Muscle of back (tissue), 11 donors: ENCODE measurements around the gene HIGD1A. TPM values are rescaled to one million over a fixed set of nuclear protein-coding genes. Genes with fewer than 3 reads are reported as not detected.
A peak's percentile ranks its signal among the peaks of the same experiment; 100 is the strongest.

ENCODE experiments used
- DNase-seq, 3 donors: peaks; one replicate each; pipeline versions ENCODE4 v3.0.0 to v3.0.0-alpha.2; 2013
- polyA plus RNA-seq, 10 donors: library from polyadenylated mRNA; unstranded; fragments of 120-200 nt; gene quantifications; one replicate each; pipeline ENCODE4 v1.2.1, GENCODE V29; 2013; ENCODE audit not compliant: insufficient read length in 10 of 10

The HIGD1A gene
- polyA plus RNA-seq, 10 donors = 76.6 to 96.1 (median 84.9) TPM

DNA sequence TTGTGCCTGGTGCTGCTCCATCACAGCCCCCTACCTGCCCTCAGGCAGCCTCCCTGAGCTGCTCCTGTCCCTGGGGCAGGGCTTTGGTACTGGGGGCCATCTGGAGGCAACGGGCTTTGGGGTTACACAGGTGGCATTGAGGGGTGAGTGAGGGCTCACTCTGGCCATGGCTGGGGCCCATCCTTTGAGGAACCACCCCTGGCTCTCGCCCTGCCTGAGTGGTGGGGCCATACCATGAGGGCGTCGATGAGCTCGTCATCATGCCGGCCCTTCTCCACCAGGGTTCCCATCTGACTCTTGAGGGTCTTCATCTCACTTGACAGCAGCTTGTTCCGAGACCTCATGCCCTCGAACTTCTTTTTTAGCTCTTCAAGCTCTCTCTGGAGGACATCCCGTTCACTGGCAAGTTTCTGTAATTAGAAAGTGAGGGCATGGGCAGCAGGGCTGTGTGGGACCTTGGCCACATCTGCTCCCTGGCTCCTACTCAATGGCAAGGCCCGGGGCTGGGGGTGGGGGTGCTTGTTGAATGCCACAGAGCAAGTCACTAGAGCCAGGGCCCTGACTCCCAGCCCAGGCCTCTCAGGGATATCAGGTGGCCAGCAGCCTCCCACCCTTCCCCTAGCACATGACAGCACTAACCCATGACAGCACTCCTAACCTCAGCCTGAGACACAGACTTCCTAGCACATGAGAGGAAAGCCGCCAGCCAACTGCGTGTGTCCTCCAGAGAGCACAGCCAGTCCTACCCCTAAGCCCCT is 64.7 kb downstream of the HIGD1A start:
- peak; percentile 26 to 54 (median 35) for DNase-seq

DNA sequence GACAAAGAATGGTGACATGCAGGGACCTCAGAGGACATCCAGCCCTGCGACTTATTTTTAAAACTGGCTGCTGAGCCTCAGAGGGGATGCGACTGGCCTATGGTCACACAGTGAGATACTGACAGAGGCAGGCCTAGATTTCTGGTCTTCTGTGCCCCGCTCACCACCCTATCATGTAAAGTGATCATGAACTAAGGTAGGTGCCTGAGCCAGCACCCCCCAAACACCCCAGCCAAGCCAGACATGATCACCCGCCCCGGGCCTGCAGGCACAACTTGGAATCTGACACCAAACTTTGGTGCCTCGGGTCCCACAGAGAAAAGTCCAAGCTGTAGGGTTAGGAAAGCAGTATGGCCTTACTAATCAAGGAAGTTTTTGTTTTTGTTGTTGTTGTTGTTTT is 67.8 kb downstream of the HIGD1A start:
- DNase-seq = no peak

DNA sequence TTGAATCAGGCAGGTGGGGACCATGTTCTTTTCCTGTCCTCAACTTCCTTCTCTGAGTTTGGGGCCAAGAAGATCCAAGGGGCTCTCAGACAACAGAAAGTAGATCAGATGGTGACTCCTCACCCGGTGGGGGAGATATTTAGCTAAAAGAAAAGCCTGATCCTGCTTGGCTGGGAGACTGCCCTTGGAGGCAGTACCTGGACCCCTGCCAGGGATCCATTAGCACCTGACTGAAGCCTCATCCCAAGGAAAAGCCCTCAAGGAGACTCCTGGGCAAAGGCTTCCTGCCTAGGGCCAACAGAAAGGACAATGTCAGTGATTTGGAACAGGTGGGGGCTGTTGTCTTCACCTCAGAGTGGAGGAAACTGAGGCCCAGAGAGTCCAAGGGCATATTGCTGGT is 68.2 kb downstream of the HIGD1A start:
- no peak for DNase-seq

DNA sequence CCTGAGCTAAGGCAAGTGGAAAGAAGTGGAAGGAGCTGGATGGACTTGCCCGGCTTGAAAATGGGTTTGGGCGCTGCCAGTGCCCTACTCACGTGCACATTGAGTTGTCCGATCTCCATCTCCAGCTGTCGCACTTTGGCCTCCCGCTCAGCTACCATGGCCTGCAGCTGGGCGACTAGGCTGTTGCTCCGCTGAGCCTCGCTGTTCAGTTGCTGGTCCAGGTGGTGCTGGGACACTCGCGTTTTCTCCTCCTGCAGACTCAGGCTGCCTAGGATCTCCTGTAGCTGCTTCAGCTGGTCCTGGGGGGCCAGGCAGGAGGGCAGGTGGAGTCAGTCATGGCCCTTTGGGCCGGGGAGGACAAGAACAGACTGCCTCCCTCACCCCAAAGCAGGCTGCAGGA is 68.7 kb downstream of the HIGD1A start:
- no peak for DNase-seq

DNA sequence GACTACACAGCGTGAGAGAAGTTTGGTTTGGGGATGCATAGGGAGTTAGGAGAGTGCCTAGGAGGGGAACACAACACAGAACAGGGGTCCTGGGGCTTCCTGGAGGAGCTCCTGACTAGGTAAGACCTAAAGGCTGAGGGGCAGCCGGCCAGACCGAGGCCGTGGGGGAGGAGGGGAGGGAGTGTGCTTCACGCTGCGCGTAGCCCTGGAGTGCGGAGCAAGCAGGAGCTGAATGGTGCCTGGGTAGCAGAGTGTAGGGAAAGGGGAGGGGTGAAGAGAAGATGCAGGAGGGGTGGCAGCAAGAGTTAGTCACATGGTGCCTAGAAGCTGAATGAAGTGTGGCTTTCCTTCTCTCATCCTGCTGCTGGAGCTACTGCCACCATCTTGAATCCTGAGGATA is 69.3 kb downstream of the HIGD1A start:
- DNase-seq = no peak

DNA sequence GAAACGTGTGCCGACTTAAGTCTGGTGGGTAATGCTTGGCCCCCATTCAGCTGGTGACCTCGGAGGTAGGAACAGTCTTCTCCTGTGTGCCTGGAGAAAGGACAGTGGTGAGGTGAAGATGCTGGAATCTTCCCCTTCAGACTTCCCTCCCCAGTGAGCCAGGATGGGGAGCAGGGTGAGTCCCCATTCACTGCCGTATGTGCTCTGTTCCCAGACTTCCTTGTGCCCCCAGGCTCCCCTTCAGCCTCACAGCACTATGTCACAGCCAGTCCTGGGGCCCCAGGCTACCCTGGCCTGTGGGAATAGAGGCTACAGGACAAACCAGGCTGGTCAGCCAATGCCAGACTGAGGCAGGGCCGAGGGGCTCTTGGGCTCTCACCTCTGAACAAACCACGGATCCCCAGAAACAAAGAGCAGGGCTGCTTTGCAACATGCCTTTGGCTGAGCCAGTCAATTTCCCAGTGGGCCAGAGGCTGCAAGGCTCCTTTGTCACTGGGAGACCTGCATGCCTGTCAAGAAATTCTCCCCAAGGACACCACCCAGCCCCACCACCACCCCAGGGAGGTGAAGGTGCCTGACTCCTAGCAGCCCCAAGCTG is 69.9 kb downstream of the HIGD1A start:
- no peak for DNase-seq

DNA sequence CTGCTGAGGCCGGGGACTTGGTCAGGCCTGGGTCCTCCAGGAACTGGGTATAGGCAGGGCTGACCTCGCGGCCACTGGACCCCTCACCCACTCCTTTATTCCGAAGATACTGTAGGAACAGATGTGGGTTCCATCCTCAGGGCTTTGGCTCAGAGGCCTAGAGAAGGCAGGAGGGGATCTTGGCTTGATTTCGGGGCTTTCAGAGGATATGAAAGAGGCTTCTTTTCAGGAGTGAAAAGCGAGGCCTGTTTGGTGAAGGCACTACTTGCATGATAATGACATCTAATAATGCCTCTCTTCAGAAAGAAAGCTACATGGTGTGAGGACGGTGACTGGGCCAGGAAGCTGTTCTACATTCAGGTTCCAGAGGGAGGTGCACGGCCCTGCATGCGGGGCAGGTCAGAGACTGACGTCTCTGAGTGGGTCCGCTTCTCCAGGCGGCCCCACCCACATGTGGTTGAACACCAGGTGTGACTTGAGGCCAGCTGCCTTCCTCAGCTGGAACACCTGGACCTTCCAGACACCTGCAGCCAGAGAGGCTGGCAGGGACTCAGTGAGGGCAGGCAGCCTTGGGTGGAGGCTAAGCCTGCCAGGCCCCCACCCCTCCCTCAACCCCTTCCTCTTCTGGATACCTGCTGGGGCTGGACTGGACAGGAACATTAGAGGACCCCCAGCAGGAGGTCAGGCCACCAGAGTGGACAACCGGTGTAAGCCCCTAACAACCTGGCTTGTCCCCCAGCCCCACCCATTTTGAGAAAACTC is 70.6 kb downstream of the HIGD1A start:
- no peak for DNase-seq

Other genes with a start within 250 kb of the HIGD1A start
- gene SEC22C, start 222.5 kb downstream of the HIGD1A start, polyA plus RNA-seq = 10 to 100 TPM; 18.4 to 27.8 (median 24.4) TPM
- gene SS18L2, start 213.6 kb downstream of the HIGD1A start, polyA plus RNA-seq = 10 to 100 TPM; 10.5 to 19.5 (median 12.7) TPM
- gene NKTR, start 203.8 kb downstream of the HIGD1A start, polyA plus RNA-seq = 100 to 1,000 TPM in 4 of 10 donors, 10 to 100 TPM in 6; 39.3 to 141 (median 64.6) TPM
- 10 to 100 TPM; 26.3 to 37.7 (median 28.4) TPM for gene ZBTB47, start 150.8 kb downstream of the HIGD1A start, polyA plus RNA-seq
- gene KLHL40, start 119.0 kb downstream of the HIGD1A start, polyA plus RNA-seq = 100 to 1,000 TPM in 7 of 10 donors, 10 to 100 TPM in 3; 69.8 to 138 (median 122) TPM
- gene HHATL, start 101.7 kb downstream of the HIGD1A start, polyA plus RNA-seq = 10 to 100 TPM; 20.7 to 85.0 (median 48.6) TPM
- gene CCDC13, start 31.2 kb downstream of the HIGD1A start, polyA plus RNA-seq = under 1 TPM; 0.24 to 0.96 (median 0.44) TPM
- gene ACKR2, start 5.0 kb upstream of the HIGD1A start, polyA plus RNA-seq = under 1 TPM; 0.17 to 0.72 (median 0.55) TPM
- gene CYP8B1, start 71.4 kb upstream of the HIGD1A start, polyA plus RNA-seq = under 1 TPM in 8 of 10 donors, not detected in 2; 0.03 to 0.12 (median 0.07) TPM
- gene ZNF662, start 101.7 kb upstream of the HIGD1A start, polyA plus RNA-seq = 10 to 100 TPM; 10.1 to 28.6 (median 15.3) TPM
- 10 to 100 TPM in 1 of 10 donors, 1 to 10 TPM in 9; 4.1 to 10.1 (median 6.3) TPM for gene GASK1A, start 174.8 kb upstream of the HIGD1A start, polyA plus RNA-seq